ENCODE measurements around the gene CDH15. TPM values are rescaled to one million over a fixed set of nuclear protein-coding genes. Genes with fewer than 3 reads are reported as not detected.

CDH15 gene
- total RNA-seq (not detected), polyA plus RNA-seq (not detected), total RNA-seq (not detected)

GRCh38 chr16:89171216-89172170 lies at the start of gene CDH15:
Gene CDH15 (plus strand): TSS chr16:89171748. CDS start chr16:89171832, 84 bp downstream.
- Mint-ChIP-seq H3K36me3 (no peaks in the 10 kb centered on the region), H3K4me3 (peak within 1 kb of the TSS; percentile 65 to 88 (median 76)), H3K27me3 (peaks cover 0 to 6% (median 0%) of the 10 kb centered on the region in 5 donors), H3K27ac (peak within 1 kb of the TSS in 5 of 9 donors; percentile 51 to 86 (median 75)), H3K4me1 (peaks cover 6 to 10% (median 7%) of the 10 kb centered on the region in 7 donors), H3K9me3 (no peaks in the 10 kb centered on the region)
- ATAC-seq (peak; percentile 97), DNase-seq (peak; percentile 79 to 96 (median 91))
- H3K27me3 ChIP-seq (ENCODE audit: control insufficient read depth in 2 of 2, insufficient read depth in 2 of 2, low read length in 2 of 2), result no peaks in the 10 kb centered on the region
- no peaks in the 10 kb centered on the region for H3K36me3 ChIP-seq (ENCODE audit: control insufficient read depth in 2 of 3, insufficient read depth in 3 of 3, low read length in 3 of 3)
- H3K4me1 ChIP-seq (ENCODE audit: control insufficient read depth in 2 of 2, insufficient read depth in 2 of 2, low read length in 2 of 2), result peaks cover 8 to 21% of the 10 kb centered on the region in 2 donors
- H3K27ac ChIP-seq (ENCODE audit: low read depth, low read length), result no peak within 1 kb of the TSS
- CTCF ChIA-PET, result interaction anchor here (0.5 kb wide), 1 partner anchor 235 kb away, joined by 3 read pairs; no protein-coding TSS in a partner anchor
- peak within 1 kb of the TSS; percentile 51 for H3K4me3 ChIP-seq (ENCODE audit: low read length)
- no peaks in the 10 kb centered on the region for H3K9me3 ChIP-seq (ENCODE audit: control insufficient read depth in 2 of 3, low read length in 3 of 3)
- intact Hi-C loops (cut with micrococcal nuclease), result loop anchor here (1.0 to 10.0 kb wide), 14 partner anchors 21 to 717 kb away; partner anchors contain the start of genes TRAPPC2L (in 2 of the 2), APRT (in 1 of the 2), CDK10 (in 1 of the 2) and RPL13 (in 1 of the 2)
- POLR2A ChIA-PET, result interaction anchor here (1.1 to 1.4 kb wide), 2 partner anchors 9 to 56 kb away, joined by 3 to 4 read pairs; no protein-coding TSS in a partner anchor

- POLR2A ChIA-PET, result interaction anchor here (0.5 to 2.2 kb wide), 6 partner anchors 10 to 94 kb away, joined by 3 to 8 read pairs (median 4); partner anchors contain the start of gene ACSF3
- CTCF ChIA-PET, result interaction anchor here (0.7 to 1.0 kb wide), 4 partner anchors 12 to 34 kb away, joined by 3 to 4 read pairs (median 4); no protein-coding TSS in a partner anchor
- peaks cover 3 to 30% of the 10 kb centered on the region in 2 donors for H3K4me1 ChIP-seq (ENCODE audit: control insufficient read depth in 2 of 2, insufficient read depth in 2 of 2, low read length in 2 of 2)
- Mint-ChIP-seq H3K36me3 (peaks cover 4 to 39% (median 9%) of the 10 kb centered on the region in 5 donors), H3K27ac (peak overlapping the region; percentile 55 to 99 (median 94)), H3K4me1 (peaks cover 11 to 76% (median 46%) of the 10 kb centered on the region in 7 donors), H3K4me3 (peak overlapping the region in 9 of 10 donors; percentile 65 to 78 (median 72)), H3K27me3 (no peaks in the 10 kb centered on the region), H3K9me3 (peaks cover 0 to 5% (median 0%) of the 10 kb centered on the region in 11 donors)
- ATAC-seq, result peak; percentile 94
- peak overlapping the region; percentile 55 for H3K4me3 ChIP-seq (ENCODE audit: low read length)
- DNase-seq, result peak in 8 of 9 donors; percentile 42 to 91 (median 88)
- H3K9me3 ChIP-seq (ENCODE audit: control insufficient read depth in 2 of 3, low read length in 3 of 3), result no peaks in the 10 kb centered on the region
- H3K27ac ChIP-seq (ENCODE audit: low read depth, low read length), result peak overlapping the region; percentile 66
- peaks cover 0 to 40% (median 0%) of the 10 kb centered on the region in 3 experiments for H3K36me3 ChIP-seq (ENCODE audit: control insufficient read depth in 2 of 3, insufficient read depth in 3 of 3, low read length in 3 of 3)
- no peaks in the 10 kb centered on the region for H3K27me3 ChIP-seq (ENCODE audit: control insufficient read depth in 2 of 2, insufficient read depth in 2 of 2, low read length in 2 of 2)
- intact Hi-C loops (cut with micrococcal nuclease), result loop anchor here in 1 of 2 donors (1.0 to 2.0 kb wide), 4 partner anchors 25 to 266 kb away; partner anchors contain the start of genes GALNS and TRAPPC2L
Observed at GRCh38 chr16:89122322-89122851, 49.2 kb upstream of the CDH15 start.

- ATAC-seq (no peak), DNase-seq (no peak)
- Histone ChIP-seq H3K9me3 (ENCODE audit: control insufficient read depth in 2 of 3, low read length in 3 of 3) (no peaks in the 10 kb centered on the region), H3K27me3 (ENCODE audit: control insufficient read depth in 2 of 2, insufficient read depth in 2 of 2, low read length in 2 of 2) (no peaks in the 10 kb centered on the region), H3K4me3 (ENCODE audit: low read length) (peak overlapping the region; percentile 55), H3K4me1 (ENCODE audit: control insufficient read depth in 2 of 2, insufficient read depth in 2 of 2, low read length in 2 of 2) (peaks cover 3 to 30% of the 10 kb centered on the region in 2 donors), H3K27ac (ENCODE audit: low read depth, low read length) (peak overlapping the region; percentile 66), H3K36me3 (ENCODE audit: control insufficient read depth in 2 of 3, insufficient read depth in 3 of 3, low read length in 3 of 3) (peaks cover 0 to 32% (median 0%) of the 10 kb centered on the region in 3 experiments)
- Mint-ChIP-seq H3K4me3 (peak overlapping the region in 9 of 10 donors; percentile 65 to 78 (median 72)), H3K9me3 (peaks cover 0 to 5% (median 0%) of the 10 kb centered on the region in 11 donors), H3K36me3 (peaks cover 4 to 39% (median 9%) of the 10 kb centered on the region in 5 donors), H3K27ac (peak overlapping the region; percentile 46 to 99 (median 94)), H3K4me1 (peaks cover 15 to 73% (median 42%) of the 10 kb centered on the region in 7 donors), H3K27me3 (no peaks in the 10 kb centered on the region)
- ChIA-PET POLR2A (interaction anchor here (1.0 to 2.2 kb wide), 6 partner anchors 11 to 29 kb away, joined by 3 to 8 read pairs (median 4); partner anchors contain the start of gene ACSF3), CTCF (interaction anchor here (0.8 to 1.0 kb wide), 2 partner anchors 12 to 25 kb away, joined by 3 read pairs; no protein-coding TSS in a partner anchor)
- intact Hi-C loops (cut with micrococcal nuclease), result loop anchor here in 1 of 2 donors (2.0 kb wide), 1 partner anchor 266 kb away; the partner anchor contains the start of genes GALNS and TRAPPC2L
Observed at GRCh38 chr16:89123001-89123830, 48.3 kb upstream of the CDH15 start.

GRCh38 chr16:89123831-89124100 lies 47.8 kb upstream of the CDH15 start:
- Mint-ChIP-seq H3K9me3 (peaks cover 0 to 5% (median 0%) of the 10 kb centered on the region in 11 donors), H3K4me1 (peaks cover 15 to 69% (median 41%) of the 10 kb centered on the region in 7 donors), H3K27me3 (no peaks in the 10 kb centered on the region), H3K27ac (peak overlapping the region in 8 of 9 donors; percentile 29 to 99 (median 84)), H3K36me3 (peaks cover 4 to 38% (median 12%) of the 10 kb centered on the region in 5 donors), H3K4me3 (peak overlapping the region in 9 of 10 donors; percentile 16 to 75 (median 46))
- ChIA-PET CTCF (interaction anchor here (1.0 kb wide), 1 partner anchor 26 kb away, joined by 3 read pairs; no protein-coding TSS in a partner anchor), POLR2A (interaction anchor here (1.1 to 1.4 kb wide), 2 partner anchors 17 to 27 kb away, joined by 3 read pairs; no protein-coding TSS in a partner anchor)
- peak overlapping the region; percentile 66 for H3K27ac ChIP-seq (ENCODE audit: low read depth, low read length)
- intact Hi-C loops (cut with micrococcal nuclease), result loop anchor here in 1 of 2 donors (2.0 kb wide), 1 partner anchor 267 kb away; the partner anchor contains the start of genes GALNS and TRAPPC2L
- peaks cover 3 to 30% of the 10 kb centered on the region in 2 donors for H3K4me1 ChIP-seq (ENCODE audit: control insufficient read depth in 2 of 2, insufficient read depth in 2 of 2, low read length in 2 of 2)
- ATAC-seq, result no peak
- no peaks in the 10 kb centered on the region for H3K9me3 ChIP-seq (ENCODE audit: control insufficient read depth in 2 of 3, low read length in 3 of 3)
- DNase-seq, result no peak
- no peak overlapping the region for H3K4me3 ChIP-seq (ENCODE audit: low read length)
- no peaks in the 10 kb centered on the region for H3K27me3 ChIP-seq (ENCODE audit: control insufficient read depth in 2 of 2, insufficient read depth in 2 of 2, low read length in 2 of 2)
- peaks cover 0 to 30% (median 0%) of the 10 kb centered on the region in 3 experiments for H3K36me3 ChIP-seq (ENCODE audit: control insufficient read depth in 2 of 3, insufficient read depth in 3 of 3, low read length in 3 of 3)

GRCh38 chr16:89129378-89129777 lies 42.2 kb upstream of the CDH15 start:
- H3K9me3 Mint-ChIP-seq, result peaks cover 0 to 11% (median 0%) of the 10 kb centered on the region in 11 donors
- ATAC-seq (no peak), DNase-seq (no peak)
- Histone ChIP-seq H3K36me3 (ENCODE audit: control insufficient read depth in 2 of 3, insufficient read depth in 3 of 3, low read length in 3 of 3) (peaks cover 0 to 34% (median 10%) of the 10 kb centered on the region in 3 experiments), H3K9me3 (ENCODE audit: control insufficient read depth in 2 of 3, low read length in 3 of 3) (no peaks in the 10 kb centered on the region), H3K27ac (ENCODE audit: low read depth, low read length) (no peak overlapping the region), H3K27me3 (ENCODE audit: control insufficient read depth in 2 of 2, insufficient read depth in 2 of 2, low read length in 2 of 2) (no peaks in the 10 kb centered on the region), H3K4me3 (ENCODE audit: low read length) (no peak overlapping the region), H3K4me1 (ENCODE audit: control insufficient read depth in 2 of 2, insufficient read depth in 2 of 2, low read length in 2 of 2) (no peaks in the 10 kb centered on the region)
- H3K4me3 Mint-ChIP-seq, result no peak overlapping the region
- POLR2A ChIA-PET, result interaction anchor here (0.6 to 0.8 kb wide), 2 partner anchors 63 to 353 kb away, joined by 3 to 4 read pairs; no protein-coding TSS in a partner anchor
- peaks cover 10 to 36% (median 27%) of the 10 kb centered on the region in 7 donors for H3K4me1 Mint-ChIP-seq
- H3K36me3 Mint-ChIP-seq, result peaks cover 10 to 52% (median 29%) of the 10 kb centered on the region in 5 donors
- intact Hi-C loops (cut with micrococcal nuclease), result no loop called here
- CTCF ChIA-PET, result no interaction called here
- H3K27me3 Mint-ChIP-seq, result no peaks in the 10 kb centered on the region
- peak overlapping the region in 1 of 9 donors; percentile 42 for H3K27ac Mint-ChIP-seq
